Fibroblast of the aortic adventitia (primary cell): ENCODE data around the gene DOCK11. TPM values are rescaled to one million over a fixed set of nuclear protein-coding genes. Genes with fewer than 3 reads are reported as not detected.

Experiments
- DNase-seq: peaks from one replicate; pipeline ENCODE4 v3.0.0-alpha.2; 2010; ENCODE audit warnings: low read depth
- H3K4me3 ChIP-seq: 2 replicates; pipeline ENCODE4 v1.5.1; 2011; ENCODE audit warnings: low read depth, mild to moderate bottlenecking, control low read depth, low read length, moderate library complexity
- total RNA-seq: library from RNA; depleted of rRNA; stranded (reverse); fragments of >200 nt; gene quantifications from 2 replicates; pipeline ENCODE4 v1.2.3, GENCODE V29; 2012; ENCODE audit warnings: low replicate concordance
- TF ChIP-seq, protein P1 (sequence below): IDR thresholded peaks from 2 replicates; pipeline ENCODE4 v1.5.1; 2011; ENCODE audit warnings: mild to moderate bottlenecking, low read length, control low read depth, inconsistent platforms; ENCODE audit not compliant: insufficient read depth

DOCK11 gene
- total RNA-seq, 1 donor = 34.8 TPM

DNA sequence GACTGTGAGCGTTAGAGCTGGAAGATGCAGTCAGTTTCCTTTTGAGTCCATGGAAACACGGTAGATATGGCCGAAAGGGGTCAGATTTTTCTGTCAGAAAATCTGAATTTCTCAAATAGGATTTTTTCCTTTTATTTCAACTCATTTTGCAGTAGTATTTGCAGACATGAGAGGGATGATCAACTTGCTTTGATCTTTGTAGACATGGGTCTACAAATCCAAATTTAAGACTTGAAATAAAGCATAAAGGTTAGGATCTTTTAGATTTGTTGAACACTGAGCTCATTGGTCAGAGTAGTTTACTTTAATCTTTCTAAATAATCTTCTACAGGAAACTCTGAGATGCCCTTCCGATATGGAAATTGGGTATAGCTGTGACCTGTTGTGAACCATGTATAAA is 44.7 kb downstream of the DOCK11 start:
- DNase-seq = no peak
- H3K4me3 ChIP-seq = no peak overlapping the region
- TF ChIP-seq, protein P1, sequence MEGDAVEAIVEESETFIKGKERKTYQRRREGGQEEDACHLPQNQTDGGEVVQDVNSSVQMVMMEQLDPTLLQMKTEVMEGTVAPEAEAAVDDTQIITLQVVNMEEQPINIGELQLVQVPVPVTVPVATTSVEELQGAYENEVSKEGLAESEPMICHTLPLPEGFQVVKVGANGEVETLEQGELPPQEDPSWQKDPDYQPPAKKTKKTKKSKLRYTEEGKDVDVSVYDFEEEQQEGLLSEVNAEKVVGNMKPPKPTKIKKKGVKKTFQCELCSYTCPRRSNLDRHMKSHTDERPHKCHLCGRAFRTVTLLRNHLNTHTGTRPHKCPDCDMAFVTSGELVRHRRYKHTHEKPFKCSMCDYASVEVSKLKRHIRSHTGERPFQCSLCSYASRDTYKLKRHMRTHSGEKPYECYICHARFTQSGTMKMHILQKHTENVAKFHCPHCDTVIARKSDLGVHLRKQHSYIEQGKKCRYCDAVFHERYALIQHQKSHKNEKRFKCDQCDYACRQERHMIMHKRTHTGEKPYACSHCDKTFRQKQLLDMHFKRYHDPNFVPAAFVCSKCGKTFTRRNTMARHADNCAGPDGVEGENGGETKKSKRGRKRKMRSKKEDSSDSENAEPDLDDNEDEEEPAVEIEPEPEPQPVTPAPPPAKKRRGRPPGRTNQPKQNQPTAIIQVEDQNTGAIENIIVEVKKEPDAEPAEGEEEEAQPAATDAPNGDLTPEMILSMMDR = no peak

DNA sequence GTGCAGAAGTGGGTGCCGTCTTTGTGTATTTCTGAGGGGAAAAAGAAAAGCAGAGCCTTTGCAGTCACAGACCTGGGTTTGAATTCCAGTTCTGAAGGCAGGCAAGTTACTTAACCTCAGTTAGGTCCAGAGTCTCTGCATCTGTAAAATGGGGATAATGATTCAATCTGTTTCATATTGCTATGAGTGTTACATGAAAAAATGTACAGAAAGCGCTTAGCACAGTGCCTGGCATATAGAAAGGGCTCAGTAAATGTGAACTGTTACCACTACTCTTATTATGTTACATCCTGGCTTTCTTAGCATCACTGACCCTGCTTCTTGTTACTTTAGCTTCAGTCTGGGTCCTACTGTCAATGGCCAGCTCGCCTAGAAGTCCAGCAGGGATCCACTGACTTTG is 45.9 kb downstream of the DOCK11 start:
- H3K4me3 ChIP-seq = no peak overlapping the region
- DNase-seq = no peak
- TF ChIP-seq, protein P1 = no peak

DNA sequence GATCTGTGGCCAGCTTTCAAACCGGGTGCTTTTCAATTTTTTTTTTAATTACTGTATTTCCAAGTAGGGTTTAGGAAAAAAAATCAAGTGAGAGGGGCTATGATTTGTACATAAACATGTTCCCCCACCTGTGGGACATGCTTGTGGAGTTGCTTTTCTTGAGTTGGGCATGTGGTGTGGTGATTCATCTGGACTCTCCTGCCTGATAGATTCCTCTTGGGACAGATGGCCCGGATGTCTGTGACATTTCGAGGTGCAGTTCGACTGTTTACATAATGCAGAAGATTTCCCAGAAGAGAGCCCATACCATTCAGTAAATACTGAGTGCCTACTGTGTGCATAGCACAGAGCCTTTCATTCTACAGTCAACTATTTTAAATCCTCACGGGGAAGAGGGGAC is 49.9 kb downstream of the DOCK11 start:
- H3K4me3 ChIP-seq = no peak overlapping the region
- TF ChIP-seq, protein P1 = no peak
- DNase-seq = no peak

DNA sequence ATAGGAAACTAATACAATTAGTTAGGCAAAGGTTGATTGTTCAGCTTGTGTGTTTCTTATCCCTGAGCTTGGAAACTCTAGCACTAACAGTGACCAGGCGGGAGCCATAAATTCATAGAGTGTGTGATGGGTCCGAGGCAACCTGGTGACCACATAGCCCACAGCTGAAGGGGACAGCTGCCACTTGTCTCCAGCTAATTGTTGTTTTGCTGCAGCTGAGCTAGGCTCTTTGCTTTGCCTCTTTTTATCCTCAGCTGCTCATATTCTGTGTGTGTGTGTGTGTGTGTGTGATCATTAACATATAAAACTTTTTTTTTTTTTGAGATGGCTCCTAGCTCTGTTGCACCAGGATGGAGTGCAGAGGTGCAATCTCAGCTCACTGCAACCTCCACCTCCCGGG is 53.2 kb downstream of the DOCK11 start:
- DNase-seq = no peak
- H3K4me3 ChIP-seq = no peak overlapping the region
- TF ChIP-seq, protein P1 = no peak

DNA sequence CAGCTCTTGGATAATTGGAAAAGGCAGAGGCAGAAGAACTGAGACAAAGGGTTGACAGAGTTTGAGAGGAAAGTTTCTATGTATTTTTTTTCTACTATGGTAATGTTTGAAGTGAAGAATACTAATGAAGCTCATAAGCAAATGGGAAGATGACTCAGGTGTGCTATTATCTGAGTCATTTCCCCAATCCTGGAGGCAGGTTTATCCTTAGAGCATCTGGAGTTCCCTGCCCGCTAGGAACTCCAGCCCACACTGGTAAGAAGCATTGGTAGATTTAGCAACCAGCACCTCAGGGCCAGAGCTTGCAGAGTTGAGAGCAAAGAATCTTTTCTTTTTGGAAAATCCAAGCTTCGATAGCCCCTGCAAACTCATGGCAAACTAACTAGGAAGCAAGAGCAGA is 55.2 kb downstream of the DOCK11 start:
- TF ChIP-seq, protein P1 = no peak
- no peak for DNase-seq
- H3K4me3 ChIP-seq = no peak overlapping the region

DNA sequence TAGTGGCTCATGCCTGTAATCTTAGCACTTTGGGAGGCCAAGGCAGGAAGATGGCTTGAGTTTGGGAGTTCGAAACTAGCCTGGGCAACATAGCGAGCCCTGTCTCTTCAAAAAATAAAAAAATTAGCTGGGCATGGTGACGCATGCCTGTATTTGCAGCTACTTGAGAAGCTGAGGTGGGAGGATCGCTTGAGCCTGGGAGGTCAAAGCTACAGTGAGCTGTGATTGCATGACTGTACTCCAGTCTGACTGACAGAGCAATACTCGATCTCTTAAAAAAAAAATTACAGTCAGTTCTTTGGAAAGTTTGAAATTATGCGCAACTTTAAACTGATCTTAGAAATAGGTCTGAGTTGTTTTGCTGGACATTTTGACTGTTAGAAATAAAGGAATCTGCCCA is 55.8 kb downstream of the DOCK11 start:
- TF ChIP-seq, protein P1 = no peak
- no peak overlapping the region for H3K4me3 ChIP-seq

DNA sequence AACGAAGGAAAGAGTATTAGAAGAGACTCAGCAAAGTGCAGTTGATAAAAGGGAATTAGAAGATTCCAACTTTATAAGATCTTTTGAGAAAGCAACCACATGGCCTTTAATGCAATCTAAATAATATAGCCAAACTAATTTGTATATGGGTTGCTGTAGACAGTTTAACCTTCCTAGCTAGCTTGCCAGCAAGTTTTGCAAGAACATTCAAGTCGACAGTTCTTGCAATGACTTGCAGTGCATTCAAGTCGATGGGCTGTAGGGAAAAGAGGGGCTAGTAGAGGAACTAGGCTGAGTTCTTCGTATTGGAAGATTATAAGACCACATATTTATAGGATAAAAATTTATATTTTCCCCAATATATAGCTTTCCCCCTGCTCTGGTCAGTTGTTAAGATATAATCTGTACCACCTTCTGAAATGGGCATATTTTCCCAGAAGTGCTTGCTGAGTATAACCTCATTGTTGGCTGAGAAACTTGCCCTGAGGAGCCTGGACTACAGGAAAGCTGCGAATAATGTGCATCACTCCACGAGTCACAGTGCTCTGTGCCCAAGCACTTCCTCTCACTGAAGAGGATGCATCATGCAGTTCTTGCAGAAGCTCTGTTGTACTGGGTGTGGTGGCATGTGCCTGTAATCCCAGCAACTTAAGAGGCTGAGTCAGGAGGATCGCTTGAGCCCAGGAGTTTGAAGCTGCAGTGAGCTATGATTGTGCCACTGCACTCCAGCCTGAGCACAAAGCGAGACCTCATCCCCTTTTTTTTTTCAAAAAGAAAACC is 56.7 kb downstream of the DOCK11 start:
- DNase-seq = peak; percentile 85
- no peak overlapping the region for H3K4me3 ChIP-seq
- TF ChIP-seq, protein P1 = no peak

More for the DNA sequence above, 55.8 kb downstream of the DOCK11 start:
- DNase-seq = no peak
